DND-41 (cell line): ENCODE data around the gene PACS2.

Source experiments
- ATAC-seq: fragments of 200-7000 bp; cut with Tn5 transposase; 3 replicates; pipeline ENCODE4 v1.9.1; 2021; ENCODE audit warnings: low read depth; ENCODE audit not compliant: insufficient read depth
- DNase-seq: peaks from one replicate; pipeline ENCODE4 v3.0.0-alpha.2; 2020
- H2AFZ ChIP-seq: 2 replicates; pipeline ENCODE4 v1.6.0; 2012; ENCODE audit warnings: low read depth, low read length
- H3K27ac ChIP-seq: 2 replicates; pipeline ENCODE4 v1.5.1; 2012; ENCODE audit warnings: low read length, inconsistent platforms
- H3K27me3 ChIP-seq: fragments of 200-600 bp; sonication (generic); 2 replicates; pipeline ENCODE4 v1.6.0; 2012; ENCODE audit warnings: low read length, mild to moderate bottlenecking, inconsistent platforms; ENCODE audit not compliant: insufficient read depth, poor library complexity
- H3K36me3 ChIP-seq: 2 replicates; pipeline ENCODE4 v1.5.1; 2012; ENCODE audit warnings: low read length, inconsistent platforms; ENCODE audit not compliant: insufficient read depth
- H3K4me1 ChIP-seq: 2 replicates; pipeline ENCODE4 v1.5.1; 2012; ENCODE audit warnings: mild to moderate bottlenecking, low read length; ENCODE audit not compliant: insufficient read depth
- H3K4me2 ChIP-seq: 2 replicates; pipeline ENCODE4 v1.6.0; 2012; ENCODE audit warnings: mild to moderate bottlenecking, moderate library complexity, low read length, inconsistent platforms; ENCODE audit not compliant: insufficient read depth
- H3K4me3 ChIP-seq, 2 experiments: fragments of 200-600 bp in 1 of 2; shearing (Covaris generic) in 1 of 2; 2 replicates each; pipeline ENCODE4 v1.5.1; 2012 to 2016; ENCODE audit warnings: inconsistent platforms in 2 of 2, low read length in 2 of 2, mild to moderate bottlenecking in 2 of 2, low read depth in 1 of 2, moderate library complexity in 1 of 2
- H3K79me2 ChIP-seq: 2 replicates; pipeline ENCODE4 v1.6.0; 2012; ENCODE audit warnings: low read length, inconsistent platforms; ENCODE audit not compliant: insufficient read depth
- H3K9ac ChIP-seq: 2 replicates; pipeline ENCODE4 v1.6.0; 2012; ENCODE audit warnings: low read depth, mild to moderate bottlenecking, inconsistent platforms, low read length, moderate library complexity
- H3K9me3 ChIP-seq: 2 replicates; pipeline ENCODE4 v1.5.1; 2012; ENCODE audit warnings: low read length, moderate library complexity, mild to moderate bottlenecking, inconsistent platforms; ENCODE audit not compliant: insufficient read depth, severe bottlenecking
- H4K20me1 ChIP-seq: 2 replicates; pipeline ENCODE4 v1.6.0; 2012; ENCODE audit warnings: low read length; ENCODE audit not compliant: insufficient read depth
- CTCF ChIP-seq: IDR thresholded peaks from 2 replicates; pipeline ENCODE4 v1.5.1; 2012; ENCODE audit warnings: borderline replicate concordance, low read length, moderate library complexity, mild to moderate bottlenecking; ENCODE audit not compliant: poor library complexity, severe bottlenecking; ENCODE audit errors: extremely low read depth
- EZH2 ChIP-seq: IDR thresholded peaks from 3 replicates; pipeline ENCODE4 v1.6.1; 2012; ENCODE audit warnings: borderline replicate concordance, low read depth, mild to moderate bottlenecking, moderate library complexity, low read length, inconsistent platforms; ENCODE audit not compliant: severe bottlenecking

The PACS2 gene

GRCh38 chr14:105355049-105355575, 40.6 kb downstream of the PACS2 start:
- H3K4me3 ChIP-seq: no peak overlapping the region
- H4K20me1 ChIP-seq: peaks cover 15% of the 10 kb centered on the region; the same call in 1 of the 2 replicates
- no peak overlapping the region for H3K4me2 ChIP-seq
- peaks cover 34% of the 10 kb centered on the region for H3K36me3 ChIP-seq
- H3K27ac ChIP-seq: no peak overlapping the region
- no peak for TF ChIP-seq EZH2
- TF ChIP-seq CTCF: no peak
- DNase-seq (no peak), ATAC-seq (no peak)
- H3K9me3 ChIP-seq: no peaks in the 10 kb centered on the region
- H3K9ac ChIP-seq: no peak overlapping the region
- H3K79me2 ChIP-seq: no peaks in the 10 kb centered on the region
- no peak overlapping the region for H2AFZ ChIP-seq
- H3K27me3 ChIP-seq: no peaks in the 10 kb centered on the region
- no peaks in the 10 kb centered on the region for H3K4me1 ChIP-seq

GRCh38 chr14:105355850-105356604, 41.5 kb downstream of the PACS2 start:
- Histone ChIP-seq H3K4me3 (no peak overlapping the region), H2AFZ (no peak overlapping the region), H3K36me3 (peaks cover 28% of the 10 kb centered on the region), H3K9me3 (no peaks in the 10 kb centered on the region), H3K27ac (no peak overlapping the region), H4K20me1 (peaks cover 15% of the 10 kb centered on the region; the same call in 1 of the 2 replicates), H3K79me2 (no peaks in the 10 kb centered on the region), H3K4me2 (no peak overlapping the region), H3K27me3 (no peaks in the 10 kb centered on the region), H3K9ac (no peak overlapping the region), H3K4me1 (no peaks in the 10 kb centered on the region)
- ATAC-seq: no peak
- no peak for DNase-seq
- TF ChIP-seq EZH2 (no peak), CTCF (no peak)

- Histone ChIP-seq H3K79me2 (no peaks in the 10 kb centered on the region), H3K27ac (no peak overlapping the region), H2AFZ (no peak overlapping the region), H3K9me3 (no peaks in the 10 kb centered on the region), H3K9ac (no peak overlapping the region), H3K4me3 (no peak overlapping the region), H3K27me3 (no peaks in the 10 kb centered on the region), H3K36me3 (peaks cover 28% of the 10 kb centered on the region), H3K4me1 (no peaks in the 10 kb centered on the region), H4K20me1 (peaks cover 8% of the 10 kb centered on the region; the same call in 1 of the 2 replicates), H3K4me2 (no peak overlapping the region)
- TF ChIP-seq CTCF (no peak), EZH2 (no peak)
- ATAC-seq (no peak), DNase-seq (no peak)
Measured at GRCh38 chr14:105356927-105357326, 42.4 kb downstream of the PACS2 start.
